GM21447 (cell line): ENCODE measurements around the gene HSPA4L.

Experiments
- ATAC-seq: cut with Tn5 transposase; IDR thresholded peaks from one replicate; pipeline ENCODE4 v1.9.1; 2021; ENCODE audit not compliant: unreplicated experiment

HSPA4L gene

GRCh38 chr4:127782275-127783025 is at the start of gene HSPA4L:
HSPA4L (plus strand) TSS chr4:127782322; CDS start chr4:127782551, 229 bp downstream.
- peak; percentile 41 for ATAC-seq

DNA sequence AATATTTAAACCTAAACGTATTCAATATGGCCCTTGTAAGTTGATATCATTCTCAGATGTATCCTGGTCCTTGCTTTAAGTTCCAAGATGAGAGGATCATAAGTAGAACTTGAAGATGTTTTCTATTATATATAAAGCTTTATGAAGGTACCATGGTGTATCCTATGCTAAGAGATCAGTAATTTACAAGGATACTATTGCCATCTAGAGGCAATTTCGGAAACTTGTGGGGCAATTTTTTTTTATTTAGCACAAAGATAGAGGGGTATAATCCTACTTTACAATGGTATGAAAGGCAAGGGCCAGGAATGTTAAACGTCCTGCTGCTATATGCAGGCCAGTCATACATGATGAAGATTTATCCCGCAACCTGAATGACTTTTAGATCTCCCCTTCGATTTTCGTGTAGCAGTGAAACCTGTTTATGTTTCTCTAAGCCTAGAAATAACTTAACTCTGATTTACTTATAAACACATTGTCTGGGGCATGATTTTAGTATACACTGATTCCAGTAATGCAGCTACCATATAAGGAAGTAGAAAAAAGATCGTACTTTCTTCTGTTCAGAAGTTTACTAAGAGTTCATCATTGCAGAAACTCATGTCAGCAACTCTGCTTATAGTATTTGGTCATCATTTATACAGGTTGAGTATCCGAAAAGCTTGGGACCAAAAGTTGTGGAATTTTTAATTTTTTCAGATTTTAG is 49.3 kb upstream of the HSPA4L start:
- no peak for ATAC-seq

- no peak for ATAC-seq
These were observed 47.1 kb upstream of the HSPA4L start for GRCh38 chr4:127734976-127735375.

DNA sequence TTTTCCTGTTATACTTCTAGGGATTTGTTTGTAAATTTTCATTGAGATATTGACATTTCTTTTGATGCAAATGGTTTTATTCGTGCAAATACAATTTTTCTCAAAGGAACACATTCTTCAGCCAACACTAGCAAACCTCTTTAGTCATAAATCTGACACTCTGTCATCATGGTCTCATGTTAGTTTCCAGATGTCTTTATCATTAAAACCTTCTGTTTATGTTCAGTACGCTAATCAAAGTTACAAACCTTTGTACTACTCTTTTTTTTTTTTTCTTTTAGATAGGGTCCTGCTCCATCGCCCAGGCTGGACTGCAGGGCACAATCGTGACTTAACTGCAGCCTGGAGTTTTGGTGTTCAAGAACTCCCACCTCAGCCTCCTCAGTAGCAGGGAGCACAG is 44.8 kb upstream of the HSPA4L start:
- no peak for ATAC-seq

DNA sequence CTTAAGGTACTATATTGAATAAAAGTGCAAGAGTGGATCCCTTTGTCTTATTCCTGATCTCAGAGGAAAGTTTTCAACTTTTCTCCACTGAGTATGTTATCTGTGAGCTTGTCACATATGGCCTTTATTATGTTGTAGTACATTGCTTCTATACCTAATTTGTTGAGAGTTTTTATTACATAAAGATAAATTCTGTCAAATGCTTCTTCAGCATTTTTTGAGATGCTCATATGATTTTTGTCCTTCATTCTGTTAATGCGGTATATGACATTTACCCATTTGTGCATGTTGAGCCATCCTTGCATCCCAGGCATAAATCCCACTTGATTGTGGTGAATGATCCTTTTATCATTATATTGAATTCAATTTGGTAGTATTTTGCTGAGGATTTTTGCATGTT is 40.9 kb upstream of the HSPA4L start:
- no peak for ATAC-seq

- no peak for ATAC-seq
These were observed 34.2 kb upstream of the HSPA4L start for GRCh38 chr4:127747883-127748282.

GRCh38 chr4:127748957-127749356 is 33.2 kb upstream of the HSPA4L start:
- no peak for ATAC-seq

GRCh38 chr4:127756906-127757305 is 25.2 kb upstream of the HSPA4L start:
- ATAC-seq, result no peak

- peak; percentile 79 for ATAC-seq
These were observed 22.8 kb upstream of the HSPA4L start for GRCh38 chr4:127759228-127759820.

DNA sequence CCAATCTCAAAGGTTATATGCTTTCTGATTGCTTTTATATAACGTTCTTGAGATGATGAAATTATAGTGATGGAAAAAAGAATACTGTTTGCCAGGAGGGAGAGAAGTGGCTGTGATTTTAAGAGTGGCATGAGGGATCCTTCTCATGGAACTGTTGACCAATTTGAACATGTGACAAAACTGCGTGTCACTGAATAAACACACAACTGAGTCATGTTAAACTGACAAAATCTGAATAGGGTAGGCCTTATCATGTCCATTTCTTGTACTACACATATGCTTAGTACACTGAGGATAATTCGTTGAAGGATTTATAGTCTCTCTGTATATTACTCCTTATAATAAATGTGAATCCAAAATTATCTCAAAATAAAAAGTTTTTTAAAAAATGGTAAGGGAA is 22.2 kb upstream of the HSPA4L start:
- ATAC-seq, result no peak

- ATAC-seq, result no peak
These were observed 10.4 kb upstream of the HSPA4L start for GRCh38 chr4:127771535-127772275.

GRCh38 chr4:127772769-127773671 is 9.1 kb upstream of the HSPA4L start:
- ATAC-seq, result no peak

DNA sequence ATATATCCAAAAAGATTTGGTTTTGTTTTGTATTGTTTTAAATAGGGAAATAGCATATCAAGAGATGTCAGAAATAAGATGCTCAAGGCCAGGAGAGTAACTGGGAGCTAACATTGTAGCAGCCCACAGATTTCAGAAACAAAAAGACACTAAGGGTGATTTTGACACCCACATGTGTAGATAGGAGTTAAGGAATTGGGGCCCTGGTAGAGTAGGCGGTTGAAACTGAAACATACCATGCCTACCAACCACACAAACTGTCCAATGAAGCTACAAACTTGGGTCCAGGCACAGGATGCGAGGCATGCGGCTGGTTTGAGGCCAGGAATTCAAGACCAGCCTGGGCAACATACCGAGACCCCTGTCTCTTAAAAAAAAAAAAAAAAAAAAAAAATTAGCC is 6.3 kb upstream of the HSPA4L start:
- ATAC-seq, result no peak

DNA sequence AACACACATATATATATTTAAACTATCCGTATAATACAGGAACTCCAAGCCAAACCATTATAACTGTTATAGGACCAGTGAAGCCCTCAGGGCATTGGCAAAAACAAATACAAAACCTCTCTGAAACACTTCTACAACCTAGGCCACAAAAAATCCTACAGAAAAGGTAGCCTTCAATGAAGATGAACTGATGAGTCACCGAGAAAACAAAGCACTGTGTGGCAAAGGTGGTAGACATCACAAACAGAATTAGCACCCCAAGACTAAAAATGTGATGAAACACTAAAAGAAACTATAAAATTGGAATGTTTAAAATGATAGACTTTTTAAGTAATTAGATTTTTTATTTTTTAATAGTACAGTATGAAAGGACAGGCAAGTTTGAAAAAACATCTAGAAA is 5.5 kb upstream of the HSPA4L start:
- no peak for ATAC-seq

GRCh38 chr4:127777487-127777886 is 4.6 kb upstream of the HSPA4L start:
- ATAC-seq, result no peak

GRCh38 chr4:127778102-127778501 is 4.0 kb upstream of the HSPA4L start:
- no peak for ATAC-seq

- no peak for ATAC-seq
These were observed 1.5 kb upstream of the HSPA4L start for GRCh38 chr4:127780598-127780997.

- ATAC-seq, result peak; percentile 30
These were observed 660 bp upstream of the HSPA4L start for GRCh38 chr4:127781300-127782024.

GRCh38 chr4:127782025-127782274 is 172 bp upstream of the HSPA4L start:
- ATAC-seq, result peak; percentile 72
